Cardiac atrium fibroblast (primary cell): ENCODE measurements around the gene ZNF160. TPM values are rescaled to one million over a fixed set of nuclear protein-coding genes. Genes with fewer than 3 reads are reported as not detected.

Source experiments
- total RNA-seq: library from RNA; depleted of rRNA; stranded (reverse); fragments of >200 nt; gene quantifications from 2 replicates; pipeline ENCODE4 v1.2.3, GENCODE V29; 2015

ZNF160 gene
- 21.5 and 26.9 TPM in 2 replicates for total RNA-seq

GRCh38 chr19:53103234-53104203 is at the start of gene ZNF160:
Gene ZNF160, minus strand, starts transcription at chr19:53103422. Its CDS starts 17,146 bp downstream, at chr19:53086276.

GRCh38 chr19:53132141-53132991 is 29.1 kb upstream of the ZNF160 start, which contains the start of gene ZNF415:
Gene ZNF415, minus strand, starts transcription at chr19:53132910. Its CDS starts 10,234 bp downstream, at chr19:53122676.

Other genes starting within 250 kb of the ZNF160 start
- gene ZNF468, start 245.8 kb downstream of the ZNF160 start, total RNA-seq: 11.6 and 16.7 TPM in 2 replicates
- gene ZNF320, start 205.8 kb downstream of the ZNF160 start, total RNA-seq: 4.0 and 8.9 TPM in 2 replicates
- gene ZNF888, start 180.0 kb downstream of the ZNF160 start, total RNA-seq: 1.6 and 1.9 TPM in 2 replicates
- 3.8 and 23.7 TPM in 2 replicates for gene ZNF816, start 140.5 kb downstream of the ZNF160 start, total RNA-seq
- gene ERVV-1, start 89.5 kb downstream of the ZNF160 start, total RNA-seq: not detected in 2 replicates
- gene ERVV-2, start 58.7 kb downstream of the ZNF160 start, total RNA-seq: not detected in 2 replicates
- gene ZNF415, start 29.5 kb upstream of the ZNF160 start, total RNA-seq: 1.5 and 4.3 TPM in 2 replicates
- 2.9 TPM in 2 replicates for gene ZNF347, start 55.6 kb upstream of the ZNF160 start, total RNA-seq
- gene ZNF665, start 89.9 kb upstream of the ZNF160 start, total RNA-seq: 3.1 and 3.9 TPM in 2 replicates
- gene ZNF677, start 151.5 kb upstream of the ZNF160 start, total RNA-seq: 14.6 and 19.1 TPM in 2 replicates
- gene VN1R2, start 154.9 kb upstream of the ZNF160 start, total RNA-seq: not detected in 2 replicates
- not detected in 2 replicates for gene VN1R4, start 164.3 kb upstream of the ZNF160 start, total RNA-seq
- gene ZNF845, start 230.3 kb upstream of the ZNF160 start, total RNA-seq: 3.8 and 4.9 TPM in 2 replicates